Aorta (tissue), 5 donors: ENCODE results near the gene ITIH3. TPM values are rescaled to one million over a fixed set of nuclear protein-coding genes. Genes with fewer than 3 reads are reported as not detected.
A peak's percentile ranks its signal among the peaks of the same experiment; 100 is the strongest.

Source experiments
- ATAC-seq: fragments of 200-7000 bp; cut with Tn5 transposase; one replicate; pipeline ENCODE4 v1.9.1; 2022; ENCODE audit warnings: moderate library complexity; ENCODE audit not compliant: low FRiP score
- DNase-seq, 2 donors: peaks; one replicate each; pipeline ENCODE4 v3.0.0-alpha.2; 2020
- H3K27ac ChIP-seq, 2 donors: one replicate each; pipeline ENCODE4 v1.5.1; 2013; ENCODE audit warnings: low read length in 2 of 2, mild to moderate bottlenecking in 2 of 2, moderate library complexity in 2 of 2, control low read depth in 1 of 2, inconsistent platforms in 1 of 2, low read depth in 1 of 2
- H3K27me3 ChIP-seq, 2 donors: one replicate each; pipeline ENCODE4 v1.6.1; 2013; ENCODE audit warnings: control low read depth in 1 of 2, low read length in 1 of 2, mild to moderate bottlenecking in 1 of 2, moderate library complexity in 1 of 2; ENCODE audit not compliant: insufficient read depth in 2 of 2, control insufficient read depth in 1 of 2
- H3K36me3 ChIP-seq, 2 donors: one replicate each; pipeline ENCODE4 v1.6.1; 2013; ENCODE audit warnings: control low read depth in 1 of 2, low read length in 1 of 2, mild to moderate bottlenecking in 1 of 2; ENCODE audit not compliant: insufficient read depth in 2 of 2, control insufficient read depth in 1 of 2
- H3K4me1 ChIP-seq, 2 donors: one replicate each; pipeline ENCODE4 v1.6.1; 2013; ENCODE audit warnings: low read length in 2 of 2, control low read depth in 1 of 2, mild to moderate bottlenecking in 1 of 2, moderate library complexity in 1 of 2; ENCODE audit not compliant: insufficient read depth in 2 of 2, control insufficient read depth in 1 of 2
- H3K4me3 ChIP-seq, 2 donors: one replicate each; pipeline ENCODE4 v1.5.1; 2013; ENCODE audit warnings: low read length in 2 of 2, control low read depth in 1 of 2, mild to moderate bottlenecking in 1 of 2
- H3K9me3 ChIP-seq: one replicate; pipeline ENCODE4 v1.6.1; 2013; ENCODE audit warnings: mild to moderate bottlenecking, low read length; ENCODE audit not compliant: control insufficient read depth
- WGBS, 2 donors: extraction: QIAGEN DNeasy Blood & Tissue Kit; methylation state at CpG; one replicate each; pipeline ENCODE4 v1.1.7; 2013; 5-methylcytosine and 5-hydroxymethylcytosine counted together
- intact Hi-C, 2 donors: fragments of 100-400 bp; cut with DNase I; formaldehyde crosslinking; loops; one replicate each; pipeline versions ENCODE4 v1.14.2 to v1.15.0; 2022
- polyA plus RNA-seq, 2 donors: library from polyadenylated mRNA; stranded (reverse); fragments of 200-250 nt; gene quantifications; one replicate each; pipeline ENCODE4 v1.2.3, GENCODE V29; 2013
- total RNA-seq, 2 donors: library from RNA; stranded (reverse); fragmentation: NEBNext Ultra II Directional; extraction: Animal tissue kit (Norgen Biotek cat#: 25700); gene quantifications; one replicate each; pipeline ENCODE4 v1.2.1, GENCODE V29; 2021
- donor health status: healthy with polysubstance abuse.
- donor health status: Bipolar disorder and iron deficiency.
- donor health status: DM: no; HTN: no; CAD: no.
- donor health status: DM: no; HTN: no; CAD: no.
- donor health status: DM: yes; HTN: yes; CAD: no.

The ITIH3 gene
- total and polyA plus RNA-seq, 4 donors: 2.4 to 75.1 (median 6.2) TPM

- Histone ChIP-seq H3K4me1 (no peaks in the 10 kb centered on the region), H3K27ac (no peak overlapping the region), H3K9me3 (no peaks in the 10 kb centered on the region), H3K4me3 (no peak overlapping the region), H3K27me3 (no peaks in the 10 kb centered on the region), H3K36me3 (no peaks in the 10 kb centered on the region)
- DNase-seq (peak in 1 of 2 donors; percentile 26), ATAC-seq (no peak)
- intact Hi-C loops: loop anchor here in 1 of 2 donors (10.0 kb wide), 1 partner anchor 157 kb away; no protein-coding TSS in a partner anchor
- 80 to 82% methylated on average over 17 of the region's 17 CpGs for WGBS, 2 donors
Measured at GRCh38 chr3:52777959-52778805, 16.4 kb upstream of the ITIH3 start.

- Histone ChIP-seq H3K27me3 (no peaks in the 10 kb centered on the region), H3K4me3 (no peak overlapping the region), H3K27ac (no peak overlapping the region), H3K4me1 (no peaks in the 10 kb centered on the region), H3K36me3 (no peaks in the 10 kb centered on the region), H3K9me3 (no peaks in the 10 kb centered on the region)
- intact Hi-C loops: loop anchor here in 1 of 2 donors (10.0 kb wide), 1 partner anchor 156 kb away; no protein-coding TSS in a partner anchor
- DNase-seq (peak; percentile 45 to 50), ATAC-seq (no peak)
- 82 to 84% methylated on average over 11 of the region's 11 CpGs for WGBS, 2 donors
Measured at GRCh38 chr3:52779011-52779836, 15.4 kb upstream of the ITIH3 start.

GRCh38 chr3:52779837-52780585 is 14.6 kb upstream of the ITIH3 start:
- Histone ChIP-seq H3K4me1 (no peaks in the 10 kb centered on the region), H3K36me3 (no peaks in the 10 kb centered on the region), H3K9me3 (no peaks in the 10 kb centered on the region), H3K27ac (no peak overlapping the region), H3K27me3 (no peaks in the 10 kb centered on the region), H3K4me3 (no peak overlapping the region)
- intact Hi-C loops: loop anchor here in 1 of 2 donors (10.0 kb wide), 1 partner anchor 155 kb away; no protein-coding TSS in a partner anchor
- 87 to 91% methylated on average over 8 of the region's 8 CpGs for WGBS, 2 donors
- DNase-seq: peak in 1 of 2 donors; percentile 23
- no peak for ATAC-seq

- Histone ChIP-seq H3K27me3 (no peaks in the 10 kb centered on the region), H3K9me3 (no peaks in the 10 kb centered on the region), H3K36me3 (no peaks in the 10 kb centered on the region), H3K4me3 (no peak overlapping the region), H3K4me1 (no peaks in the 10 kb centered on the region), H3K27ac (no peak overlapping the region)
- intact Hi-C loops: no loop called here
- ATAC-seq (no peak), DNase-seq (peak in 1 of 2 donors; percentile 43)
- WGBS, 2 donors: 58 to 60% methylated on average over 13 of the region's 13 CpGs
Measured at GRCh38 chr3:52781741-52782140, 12.9 kb upstream of the ITIH3 start.

GRCh38 chr3:52782412-52783210 is 12.0 kb upstream of the ITIH3 start:
- no peak for ATAC-seq
- 66 to 68% methylated on average over 12 of the region's 12 CpGs for WGBS, 2 donors
- no peaks in the 10 kb centered on the region for H3K4me1 ChIP-seq
- no peaks in the 10 kb centered on the region for H3K27me3 ChIP-seq
- no peaks in the 10 kb centered on the region for H3K36me3 ChIP-seq
- H3K9me3 ChIP-seq: no peaks in the 10 kb centered on the region
- no peak overlapping the region for H3K4me3 ChIP-seq
- peak in 1 of 2 donors; percentile 61 for DNase-seq
- intact Hi-C loops: no loop called here
- H3K27ac ChIP-seq: no peak overlapping the region

GRCh38 chr3:52783211-52783555 is 11.4 kb upstream of the ITIH3 start:
- 71 to 74% methylated on average over 3 of the region's 3 CpGs for WGBS, 2 donors
- Histone ChIP-seq H3K4me1 (no peaks in the 10 kb centered on the region), H3K9me3 (no peaks in the 10 kb centered on the region), H3K36me3 (no peaks in the 10 kb centered on the region), H3K27ac (no peak overlapping the region), H3K4me3 (no peak overlapping the region), H3K27me3 (no peaks in the 10 kb centered on the region)
- DNase-seq (peak in 1 of 2 donors; percentile 10), ATAC-seq (no peak)
- intact Hi-C loops: no loop called here

- ATAC-seq: no peak
- intact Hi-C loops: no loop called here
- Histone ChIP-seq H3K27me3 (no peaks in the 10 kb centered on the region), H3K27ac (no peak overlapping the region), H3K4me3 (no peak overlapping the region), H3K36me3 (no peaks in the 10 kb centered on the region), H3K9me3 (no peaks in the 10 kb centered on the region), H3K4me1 (no peaks in the 10 kb centered on the region)
- 86 to 88% methylated on average over 18 of the region's 18 CpGs for WGBS, 2 donors
- DNase-seq: peak in 1 of 2 donors; percentile 55
Measured at GRCh38 chr3:52784021-52784621, 10.5 kb upstream of the ITIH3 start.
